ENCODE measurements around the gene CD300E. TPM values are rescaled to one million over a fixed set of nuclear protein-coding genes. Genes with fewer than 3 reads are reported as not detected.

The CD300E gene
- total RNA-seq, 1 experiment from 2014 or later = not detected

- TF ChIP-seq, protein P1, sequence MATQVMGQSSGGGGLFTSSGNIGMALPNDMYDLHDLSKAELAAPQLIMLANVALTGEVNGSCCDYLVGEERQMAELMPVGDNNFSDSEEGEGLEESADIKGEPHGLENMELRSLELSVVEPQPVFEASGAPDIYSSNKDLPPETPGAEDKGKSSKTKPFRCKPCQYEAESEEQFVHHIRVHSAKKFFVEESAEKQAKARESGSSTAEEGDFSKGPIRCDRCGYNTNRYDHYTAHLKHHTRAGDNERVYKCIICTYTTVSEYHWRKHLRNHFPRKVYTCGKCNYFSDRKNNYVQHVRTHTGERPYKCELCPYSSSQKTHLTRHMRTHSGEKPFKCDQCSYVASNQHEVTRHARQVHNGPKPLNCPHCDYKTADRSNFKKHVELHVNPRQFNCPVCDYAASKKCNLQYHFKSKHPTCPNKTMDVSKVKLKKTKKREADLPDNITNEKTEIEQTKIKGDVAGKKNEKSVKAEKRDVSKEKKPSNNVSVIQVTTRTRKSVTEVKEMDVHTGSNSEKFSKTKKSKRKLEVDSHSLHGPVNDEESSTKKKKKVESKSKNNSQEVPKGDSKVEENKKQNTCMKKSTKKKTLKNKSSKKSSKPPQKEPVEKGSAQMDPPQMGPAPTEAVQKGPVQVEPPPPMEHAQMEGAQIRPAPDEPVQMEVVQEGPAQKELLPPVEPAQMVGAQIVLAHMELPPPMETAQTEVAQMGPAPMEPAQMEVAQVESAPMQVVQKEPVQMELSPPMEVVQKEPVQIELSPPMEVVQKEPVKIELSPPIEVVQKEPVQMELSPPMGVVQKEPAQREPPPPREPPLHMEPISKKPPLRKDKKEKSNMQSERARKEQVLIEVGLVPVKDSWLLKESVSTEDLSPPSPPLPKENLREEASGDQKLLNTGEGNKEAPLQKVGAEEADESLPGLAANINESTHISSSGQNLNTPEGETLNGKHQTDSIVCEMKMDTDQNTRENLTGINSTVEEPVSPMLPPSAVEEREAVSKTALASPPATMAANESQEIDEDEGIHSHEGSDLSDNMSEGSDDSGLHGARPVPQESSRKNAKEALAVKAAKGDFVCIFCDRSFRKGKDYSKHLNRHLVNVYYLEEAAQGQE (IDR thresholded peaks at IDR 0.05; ENCODE audit: low read depth) = no peak
Observed at GRCh38 chr17:74563358-74563757, 60.2 kb downstream of the CD300E start (continued).

- DNase-seq (ENCODE audit: low read depth, low spot score) = no peak
- H4K20me1 ChIP-seq (ENCODE audit: insufficient read depth) = no peaks in the 10 kb centered on the region
- H3K4me3 ChIP-seq (replicated peaks in 1 of 2; ENCODE audit: low read depth in 1 of 2, low read length in 2 of 2) = no peak overlapping the region
- intact Hi-C loops (cut with micrococcal nuclease) = no loop called here
- peaks cover 0 to 4% of the 10 kb centered on the region in 2 experiments; a peak in 1 of 4 replicates for H3K4me1 ChIP-seq (ENCODE audit: control insufficient read depth in 1 of 2, insufficient read depth in 2 of 2, low read length in 2 of 2)
- CTCF ChIA-PET = interaction anchor here (1.5 kb wide), 1 partner anchor 11 kb away, joined by 3 read pairs; no protein-coding TSS in a partner anchor
- H3K4me2 ChIP-seq (ENCODE audit: low read length) = no peak overlapping the region
- H3K79me2 ChIP-seq (ENCODE audit: insufficient read depth, low read length) = no peaks in the 10 kb centered on the region
- POLR2A ChIA-PET = no interaction called here
- ATAC-seq = no peak
- no peaks in the 10 kb centered on the region for H3K9me2 ChIP-seq (ENCODE audit: insufficient read depth)
- H2AFZ ChIP-seq (ENCODE audit: low read depth, low read length, poor library complexity, severe bottlenecking) = no peak overlapping the region
- RAD21 ChIA-PET (ENCODE audit: low non-redundant PET in 1 of 2, low total read pairs in 2 of 2, uncharacterized antibody in 2 of 2, unreplicated experiment in 2 of 2) = no interaction called here
- H3K9ac ChIP-seq (ENCODE audit: low read length) = no peak overlapping the region
- H3K36me3 ChIP-seq (ENCODE audit: control insufficient read depth in 1 of 2, insufficient read depth in 2 of 2, low read length in 2 of 2) = no peaks in the 10 kb centered on the region
- H3K27me3 ChIP-seq (ENCODE audit: insufficient read depth, low read length) = peaks cover 35% of the 10 kb centered on the region
- H3K9me3 ChIP-seq (ENCODE audit: control insufficient read depth in 1 of 2, insufficient read depth in 1 of 2, low read depth in 1 of 2, low read length in 2 of 2) = no peaks in the 10 kb centered on the region
- TF ChIP-seq CBX3 (IDR thresholded peaks at IDR 0.05; ENCODE audit: low read depth) = no peak
- TF ChIP-seq EGR1 (IDR thresholded peaks at IDR 0.05; ENCODE audit: low read depth) = no peak
- no peak for TF ChIP-seq SRF (IDR thresholded peaks at IDR 0.05; ENCODE audit: low read depth)
- BruUV-seq (replicated peaks) = no TSS peak
- H3K27ac ChIP-seq (ENCODE audit: low read depth, low read length) = no peak overlapping the region
Observed at GRCh38 chr17:74561586-74561985, 62.0 kb downstream of the CD300E start.

Other genes with a start within 250 kb of the CD300E start
- 54.4 TPM for gene GPRC5C, start 191.7 kb downstream of the CD300E start, total RNA-seq (2021; ENCODE audit: unreplicated experiment)
- gene CD300A, start 157.1 kb downstream of the CD300E start, total RNA-seq (2021; ENCODE audit: unreplicated experiment) = 0.71 TPM
- not detected for gene CD300LB, start 92.3 kb downstream of the CD300E start, total RNA-seq (2021; ENCODE audit: unreplicated experiment)
- 0.15 TPM for gene CD300C, start 77.6 kb downstream of the CD300E start, total RNA-seq (2021; ENCODE audit: unreplicated experiment)
- gene CD300H, start 56.2 kb downstream of the CD300E start, total RNA-seq (2021; ENCODE audit: unreplicated experiment) = not detected
- gene CD300LD, start 31.5 kb downstream of the CD300E start, total RNA-seq (2021; ENCODE audit: unreplicated experiment) = not detected
- not detected for gene CD300LF, start 89.2 kb upstream of the CD300E start, total RNA-seq (2021; ENCODE audit: unreplicated experiment)
- gene RAB37, start 113.5 kb upstream of the CD300E start, total RNA-seq (2021; ENCODE audit: unreplicated experiment) = 8.2 TPM
- gene NHERF1, start 124.9 kb upstream of the CD300E start, total RNA-seq (2021; ENCODE audit: unreplicated experiment) = 129 TPM
- gene NAT9, start 152.6 kb upstream of the CD300E start, total RNA-seq (2021; ENCODE audit: unreplicated experiment) = 88.7 TPM
- 2.2 TPM for gene GRIN2C, start 236.1 kb upstream of the CD300E start, total RNA-seq (2021; ENCODE audit: unreplicated experiment)
- gene FDXR, start 249.3 kb upstream of the CD300E start, total RNA-seq (2021; ENCODE audit: unreplicated experiment) = 98.8 TPM

All from HCT116 (cell line).